Neural cell (in vitro differentiated cells): Measurements from ENCODE around the gene GFI1.
"Not testable (repeated sequence)": the region's sequence is repeated elsewhere in the genome, so short reads cannot be mapped to it uniquely, and the experiment has no call there.

Experiments used
- CTCF ChIP-seq: fragments of 450-650 bp; IDR thresholded peaks from 2 replicates; pipeline ENCODE4 v1.5.1; 2014; ENCODE audit warnings: antibody characterized with exemption, mild to moderate bottlenecking, moderate library complexity; ENCODE audit not compliant: poor library complexity, severe bottlenecking
- EP300 ChIP-seq: fragments of 450-650 bp; conservative IDR thresholded peaks from 2 replicates; pipeline ENCODE4 v1.6.1; 2014; ENCODE audit warnings: antibody characterized with exemption, mild to moderate bottlenecking, moderate library complexity; ENCODE audit not compliant: poor library complexity, severe bottlenecking
- EZH2 ChIP-seq: fragments of 200-600, 300-800 bp; shearing (Covaris generic), sonication (generic); IDR thresholded peaks from 2 replicates; pipeline ENCODE4 v1.6.1; 2014; ENCODE audit warnings: antibody characterized with exemption, low read length, borderline replicate concordance, mild to moderate bottlenecking; ENCODE audit not compliant: insufficient read depth, poor library complexity, severe bottlenecking
- RAD21 ChIP-seq: fragments of 450-650 bp; conservative IDR thresholded peaks from 2 replicates; pipeline ENCODE4 v1.6.1; 2014; ENCODE audit warnings: antibody characterized with exemption, mild to moderate bottlenecking, moderate library complexity
- TAF1 ChIP-seq: IDR thresholded peaks from 2 replicates; pipeline ENCODE4 v1.6.1; 2012; ENCODE audit warnings: low read depth

GRCh38 chr1:92524944-92525590, 38.3 kb upstream of the GFI1 start:
- not testable (repeated sequence) for TF ChIP-seq TAF1, EP300, CTCF, EZH2, RAD21
